Prostate gland (tissue), 2 donors: ENCODE measurements around the gene CYP3A5. TPM values are rescaled to one million over a fixed set of nuclear protein-coding genes. Genes with fewer than 3 reads are reported as not detected.
"Not testable (repeated sequence)": the region's sequence is repeated elsewhere in the genome, so short reads cannot be mapped to it uniquely, and the experiment has no call there.

Source experiments
- DNase-seq: peaks from one replicate; pipeline ENCODE4 v3.0.0-alpha.2; 2019; ENCODE audit warnings: low spot score
- H3K27ac ChIP-seq, 2 donors: fragments of 200-600 bp; sonication (generic); 2 replicates each; pipeline ENCODE4 v1.5.1; 2017 to 2019
- H3K27me3 ChIP-seq: fragments of 200-600 bp; sonication (generic); replicated peaks from 2 replicates; pipeline ENCODE4 v1.5.1; 2019; ENCODE audit not compliant: insufficient read depth
- H3K36me3 ChIP-seq, 2 donors: fragments of 200-600 bp; sonication (generic); 1 replicate in 1 of 2; 2 replicates in 1 of 2; pipeline versions ENCODE4 v1.5.1 to v1.8.1; 2017 to 2019
- H3K4me1 ChIP-seq: fragments of 200-600 bp; sonication (generic); replicated peaks from 2 replicates; pipeline ENCODE4 v1.5.1; 2019
- H3K4me3 ChIP-seq, 2 donors: fragments of 200-600 bp; sonication (generic); 2 replicates each; pipeline ENCODE4 v1.5.1; 2017 to 2019
- H3K9me3 ChIP-seq: fragments of 200-600 bp; sonication (generic); 2 replicates; pipeline ENCODE4 v1.5.1; 2017
- POLR2A ChIP-seq: fragments of 450-650 bp; IDR thresholded peaks from one replicate; pipeline ENCODE4 v1.6.1; 2016; ENCODE audit warnings: antibody characterized with exemption, mild to moderate bottlenecking
- POLR2AphosphoS5 ChIP-seq: sonication (generic); formaldehyde crosslinking; IDR thresholded peaks from one replicate; pipeline ENCODE4 v1.6.1; 2017; ENCODE audit warnings: antibody characterized with exemption
- WGBS: methylation state at CpG from one replicate; pipeline ENCODE4 v1.1.5; 2018; 5-methylcytosine and 5-hydroxymethylcytosine counted together
- intact Hi-C: fragments of 100-400 bp; cut with DNase I; formaldehyde crosslinking; loops from one replicate; pipeline ENCODE4 v1.14.2; 2022
- total RNA-seq, 2 donors: library from RNA; depleted of rRNA; stranded (reverse); fragments of >200 nt; gene quantifications; one replicate each; pipeline ENCODE4 v1.1.0, GENCODE V29; 2016
- TF ChIP-seq, protein P1 (sequence below), 4 experiments: fragments of 200-600 bp in 2 of 4; fragments of 450-650 bp in 2 of 4; sonication (generic) in 2 of 4; IDR thresholded peaks; 1 replicate in 3 of 4; 2 replicates in 1 of 4; pipeline ENCODE4 v1.5.1; 2016 to 2019; ENCODE audit warnings: antibody characterized with exemption in 4 of 4, mild to moderate bottlenecking in 2 of 4, moderate library complexity in 2 of 4

CYP3A5 gene
- 10 to 100 TPM; 80.5 to 88.9 TPM for total RNA-seq

DNA sequence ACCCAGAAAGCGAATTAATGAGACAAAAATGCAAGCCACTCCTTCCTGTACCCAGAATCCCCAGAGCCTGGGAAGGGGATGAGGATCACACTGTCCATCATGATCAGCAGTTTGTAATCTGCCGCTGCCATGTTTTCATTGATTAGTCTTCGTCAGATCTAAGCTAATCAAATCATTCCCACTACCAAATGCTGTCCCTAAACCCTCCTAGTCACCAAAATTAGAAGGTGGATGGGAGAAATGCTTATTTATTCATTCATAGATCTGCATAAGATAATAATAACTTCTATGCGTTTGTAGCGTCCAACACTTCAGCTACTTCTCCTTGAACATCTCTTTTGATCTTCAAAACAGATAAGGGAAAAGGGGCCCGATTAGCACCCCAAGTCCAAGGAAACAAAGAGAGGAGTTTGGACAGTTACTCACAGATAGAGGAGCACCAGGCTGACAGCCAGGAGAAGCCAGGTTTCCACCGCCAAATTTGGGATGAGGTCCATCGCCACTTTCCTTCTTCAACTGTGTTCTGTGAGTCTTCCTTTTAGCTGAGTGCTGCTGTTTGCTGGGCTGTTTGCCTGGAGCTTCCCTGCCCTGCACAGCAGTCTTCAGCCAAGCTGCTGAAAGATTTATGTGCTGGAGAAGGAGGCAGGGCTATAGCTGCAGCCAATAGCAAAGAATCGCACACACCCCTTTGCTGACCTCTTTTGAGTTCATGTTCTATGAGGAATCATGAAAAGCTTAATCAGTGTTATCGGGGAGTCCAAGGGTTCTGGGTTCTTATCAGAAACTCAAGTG is at the start of gene CYP3A5:
TSS of gene CYP3A5 (minus strand) at position 597 of the 792 bp plus-strand sequence. CDS start at position 497, 100 bp downstream.
- peak; percentile 76 for TF ChIP-seq POLR2A
- TF ChIP-seq, protein P1, sequence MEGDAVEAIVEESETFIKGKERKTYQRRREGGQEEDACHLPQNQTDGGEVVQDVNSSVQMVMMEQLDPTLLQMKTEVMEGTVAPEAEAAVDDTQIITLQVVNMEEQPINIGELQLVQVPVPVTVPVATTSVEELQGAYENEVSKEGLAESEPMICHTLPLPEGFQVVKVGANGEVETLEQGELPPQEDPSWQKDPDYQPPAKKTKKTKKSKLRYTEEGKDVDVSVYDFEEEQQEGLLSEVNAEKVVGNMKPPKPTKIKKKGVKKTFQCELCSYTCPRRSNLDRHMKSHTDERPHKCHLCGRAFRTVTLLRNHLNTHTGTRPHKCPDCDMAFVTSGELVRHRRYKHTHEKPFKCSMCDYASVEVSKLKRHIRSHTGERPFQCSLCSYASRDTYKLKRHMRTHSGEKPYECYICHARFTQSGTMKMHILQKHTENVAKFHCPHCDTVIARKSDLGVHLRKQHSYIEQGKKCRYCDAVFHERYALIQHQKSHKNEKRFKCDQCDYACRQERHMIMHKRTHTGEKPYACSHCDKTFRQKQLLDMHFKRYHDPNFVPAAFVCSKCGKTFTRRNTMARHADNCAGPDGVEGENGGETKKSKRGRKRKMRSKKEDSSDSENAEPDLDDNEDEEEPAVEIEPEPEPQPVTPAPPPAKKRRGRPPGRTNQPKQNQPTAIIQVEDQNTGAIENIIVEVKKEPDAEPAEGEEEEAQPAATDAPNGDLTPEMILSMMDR (IDR thresholded peaks at IDR 0.05) = no peak
- TF ChIP-seq POLR2AphosphoS5 = peak; percentile 87
- H3K4me1 ChIP-seq = no peaks in the 10 kb centered on the region
- peak; percentile 81 for DNase-seq
- peak within 1 kb of the TSS; percentile 56 to 65 for H3K27ac ChIP-seq
- no peaks in the 10 kb centered on the region for H3K36me3 ChIP-seq
- 26% methylated on average over 10 of the region's 10 CpGs for WGBS
- peak within 1 kb of the TSS; percentile 26 to 33 for H3K4me3 ChIP-seq
- no peaks in the 10 kb centered on the region for H3K27me3 ChIP-seq
- H3K9me3 ChIP-seq = no peaks in the 10 kb centered on the region
- intact Hi-C loops = loop anchor here (2.0 kb wide), 1 partner anchor 83 kb away; no protein-coding TSS in a partner anchor

DNA sequence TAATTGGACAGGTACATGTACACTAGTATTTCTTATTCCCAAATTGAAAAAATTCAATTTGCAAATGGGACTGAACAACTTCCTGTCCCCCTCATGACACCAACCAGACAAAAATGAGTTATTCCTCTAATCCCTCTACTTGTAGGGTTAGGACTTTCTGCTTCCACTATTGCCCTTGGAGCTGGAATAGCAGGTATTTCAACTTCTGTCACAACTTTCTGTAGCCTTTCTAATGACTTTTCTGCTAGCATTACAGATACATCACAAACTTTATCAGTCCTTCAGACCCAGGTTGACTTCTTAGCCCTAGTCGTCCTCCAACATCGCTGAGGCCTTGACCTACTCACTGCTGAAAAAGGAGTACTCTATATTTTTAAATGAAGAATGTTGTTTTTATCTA is 48.8 kb upstream of the CYP3A5 start:
- WGBS = 70% methylated on average over 2 of the region's 2 CpGs
- no peaks in the 10 kb centered on the region for H3K4me1 ChIP-seq
- DNase-seq = peak; percentile 25
- no peaks in the 10 kb centered on the region for H3K9me3 ChIP-seq
- no peaks in the 10 kb centered on the region for H3K27me3 ChIP-seq
- intact Hi-C loops = no loop called here
- no peak overlapping the region for H3K27ac ChIP-seq
- no peak overlapping the region for H3K4me3 ChIP-seq
- TF ChIP-seq POLR2A (no peak), POLR2AphosphoS5 (peak; percentile 27)
- TF ChIP-seq, protein P1 (IDR thresholded peaks at IDR 0.05) = no peak
- H3K36me3 ChIP-seq = no peaks in the 10 kb centered on the region

DNA sequence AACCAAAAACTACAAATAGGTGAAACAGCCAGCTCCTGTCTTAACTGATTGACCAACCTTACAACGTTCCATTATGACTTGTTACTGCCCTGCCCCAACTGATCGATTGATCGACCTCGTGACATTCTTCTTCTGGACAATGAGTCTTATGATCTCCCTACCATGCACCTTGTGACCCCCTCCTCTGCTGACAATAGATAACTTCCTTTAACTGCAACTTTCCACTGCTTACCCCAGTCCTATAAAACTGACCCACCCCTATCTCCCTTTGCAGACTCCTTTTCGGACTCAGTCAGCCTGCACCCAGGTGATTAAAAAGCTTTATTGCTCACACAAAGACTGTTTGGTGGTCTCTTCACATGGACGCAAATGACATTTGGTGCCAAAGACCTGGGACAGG is 43.4 kb upstream of the CYP3A5 start:
- 90% methylated on average over 6 of the region's 6 CpGs for WGBS
- H3K36me3 ChIP-seq, intact Hi-C loops, H3K27ac ChIP-seq, H3K4me1 ChIP-seq, H3K4me3 ChIP-seq, H3K9me3 ChIP-seq, DNase-seq, H3K27me3 ChIP-seq: not testable (repeated sequence)

DNA sequence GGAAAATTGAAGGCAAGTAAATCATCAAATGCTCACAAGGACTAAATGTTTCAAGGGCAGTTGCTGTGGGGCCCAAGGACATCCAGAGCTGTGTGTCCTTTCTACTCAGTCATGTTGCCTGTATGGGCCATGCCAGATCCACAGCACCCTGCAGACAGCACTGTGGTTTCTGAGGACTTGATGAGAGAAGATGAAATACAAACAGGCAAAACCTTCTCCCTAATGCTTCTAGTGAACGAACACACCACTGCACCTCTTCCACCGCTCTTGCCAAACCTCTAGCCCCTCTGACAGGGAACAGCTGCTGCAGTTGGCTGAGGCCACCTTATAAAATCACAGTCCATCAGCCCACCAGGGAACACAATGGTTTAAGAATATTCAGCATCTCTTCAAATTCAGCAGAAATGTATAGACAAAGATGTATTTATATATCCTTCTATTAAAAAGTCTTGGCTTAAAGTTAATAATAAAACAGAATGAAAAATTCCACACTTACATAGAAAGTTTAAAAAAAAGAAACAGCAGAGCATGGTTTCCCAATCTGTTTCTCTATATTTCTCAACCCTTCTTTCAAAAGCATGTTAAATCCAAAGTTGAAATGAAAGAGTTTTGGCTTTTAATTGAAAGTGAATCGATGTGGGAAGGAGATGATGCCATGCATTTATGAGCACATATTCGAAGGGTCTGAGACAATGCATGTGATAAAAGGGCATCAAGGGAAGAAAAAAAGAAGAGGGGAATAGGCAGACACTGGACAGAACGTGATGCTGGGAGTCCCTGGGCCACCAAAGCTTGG is 41.2 kb upstream of the CYP3A5 start:
- no peaks in the 10 kb centered on the region for H3K9me3 ChIP-seq
- DNase-seq = no peak

More for the DNA sequence above, 41.2 kb upstream of the CYP3A5 start:
- Histone ChIP-seq H3K4me3 (no peak overlapping the region), H3K27me3 (no peaks in the 10 kb centered on the region), H3K4me1 (no peaks in the 10 kb centered on the region), H3K36me3 (no peaks in the 10 kb centered on the region), H3K27ac (no peak overlapping the region)
- intact Hi-C loops = no loop called here
- 52% methylated on average over 5 of the region's 5 CpGs for WGBS
- TF ChIP-seq, protein P1 (IDR thresholded peaks at IDR 0.05) = no peak
- TF ChIP-seq POLR2A = no peak
- TF ChIP-seq POLR2AphosphoS5 = no peak
